Upper lobe of left lung (tissue), 4 donors: ENCODE data around the gene LRRIQ4.

Experiments used
- POLR2A ChIP-seq, 4 donors: fragments of 450-650 bp; IDR thresholded peaks; one replicate each; pipeline ENCODE4 v1.5.1; 2016 to 2017; ENCODE audit warnings: antibody characterized with exemption in 4 of 4, mild to moderate bottlenecking in 2 of 4
- POLR2AphosphoS5 ChIP-seq, 2 donors: sonication (generic); formaldehyde crosslinking; IDR thresholded peaks; one replicate each; pipeline ENCODE4 v1.5.1; 2017; ENCODE audit warnings: antibody characterized with exemption in 2 of 2
- TF ChIP-seq, protein P1 (sequence below), 6 experiments: fragments of 450-650 bp in 4 of 6; fragments of 200-600 bp in 2 of 6; sonication (generic) in 2 of 6; IDR thresholded peaks; one replicate each; pipeline ENCODE4 v1.5.1; 2016 to 2019; ENCODE audit warnings: antibody characterized with exemption in 6 of 6

DNA sequence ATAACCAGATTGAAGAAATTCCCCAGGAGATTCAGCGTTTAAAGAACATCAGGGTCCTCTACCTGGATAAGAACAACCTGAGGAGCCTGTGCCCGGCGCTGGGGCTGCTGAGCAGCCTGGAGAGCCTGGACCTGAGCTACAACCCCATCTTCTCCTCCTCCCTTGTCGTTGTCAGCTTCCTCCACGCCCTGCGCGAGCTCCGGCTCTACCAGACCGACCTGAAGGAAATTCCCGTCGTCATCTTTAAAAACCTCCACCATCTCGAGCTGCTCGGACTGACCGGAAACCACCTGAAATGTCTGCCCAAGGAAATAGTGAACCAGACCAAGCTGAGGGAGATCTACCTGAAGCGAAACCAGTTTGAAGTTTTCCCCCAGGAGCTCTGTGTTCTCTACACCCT is 9.4 kb downstream of the LRRIQ4 start:
- TF ChIP-seq POLR2AphosphoS5 (IDR thresholded peaks at IDR 0.05) (no peak), POLR2A (IDR thresholded peaks at IDR 0.05) (no peak)
- TF ChIP-seq, protein P1, sequence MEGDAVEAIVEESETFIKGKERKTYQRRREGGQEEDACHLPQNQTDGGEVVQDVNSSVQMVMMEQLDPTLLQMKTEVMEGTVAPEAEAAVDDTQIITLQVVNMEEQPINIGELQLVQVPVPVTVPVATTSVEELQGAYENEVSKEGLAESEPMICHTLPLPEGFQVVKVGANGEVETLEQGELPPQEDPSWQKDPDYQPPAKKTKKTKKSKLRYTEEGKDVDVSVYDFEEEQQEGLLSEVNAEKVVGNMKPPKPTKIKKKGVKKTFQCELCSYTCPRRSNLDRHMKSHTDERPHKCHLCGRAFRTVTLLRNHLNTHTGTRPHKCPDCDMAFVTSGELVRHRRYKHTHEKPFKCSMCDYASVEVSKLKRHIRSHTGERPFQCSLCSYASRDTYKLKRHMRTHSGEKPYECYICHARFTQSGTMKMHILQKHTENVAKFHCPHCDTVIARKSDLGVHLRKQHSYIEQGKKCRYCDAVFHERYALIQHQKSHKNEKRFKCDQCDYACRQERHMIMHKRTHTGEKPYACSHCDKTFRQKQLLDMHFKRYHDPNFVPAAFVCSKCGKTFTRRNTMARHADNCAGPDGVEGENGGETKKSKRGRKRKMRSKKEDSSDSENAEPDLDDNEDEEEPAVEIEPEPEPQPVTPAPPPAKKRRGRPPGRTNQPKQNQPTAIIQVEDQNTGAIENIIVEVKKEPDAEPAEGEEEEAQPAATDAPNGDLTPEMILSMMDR (IDR thresholded peaks at IDR 0.05) = no peak
